Tibial nerve (tissue), 4 donors: ENCODE results near the gene C14orf93.

Source experiments
- EP300 ChIP-seq, 2 donors: sonication (generic); formaldehyde crosslinking; IDR thresholded peaks; one replicate each; pipeline ENCODE4 v1.6.1; 2017; ENCODE audit warnings: antibody characterized with exemption in 2 of 2, mild to moderate bottlenecking in 1 of 2
- POLR2A ChIP-seq, 2 donors: fragments of 450-650 bp; IDR thresholded peaks; one replicate each; pipeline ENCODE4 v1.6.1; 2017; ENCODE audit warnings: antibody characterized with exemption in 2 of 2, mild to moderate bottlenecking in 2 of 2, moderate library complexity in 2 of 2
- TF ChIP-seq, protein P1 (sequence below), 5 experiments: fragments of 200-600 bp in 3 of 5; fragments of 450-650 bp in 2 of 5; sonication (generic) in 3 of 5; IDR thresholded peaks; one replicate each; pipeline ENCODE4 v1.5.1; 2016 to 2019; ENCODE audit warnings: antibody characterized with exemption in 5 of 5, mild to moderate bottlenecking in 3 of 5, moderate library complexity in 2 of 5

- TF ChIP-seq POLR2A (IDR thresholded peaks at IDR 0.05) = no peak
- TF ChIP-seq, protein P1, sequence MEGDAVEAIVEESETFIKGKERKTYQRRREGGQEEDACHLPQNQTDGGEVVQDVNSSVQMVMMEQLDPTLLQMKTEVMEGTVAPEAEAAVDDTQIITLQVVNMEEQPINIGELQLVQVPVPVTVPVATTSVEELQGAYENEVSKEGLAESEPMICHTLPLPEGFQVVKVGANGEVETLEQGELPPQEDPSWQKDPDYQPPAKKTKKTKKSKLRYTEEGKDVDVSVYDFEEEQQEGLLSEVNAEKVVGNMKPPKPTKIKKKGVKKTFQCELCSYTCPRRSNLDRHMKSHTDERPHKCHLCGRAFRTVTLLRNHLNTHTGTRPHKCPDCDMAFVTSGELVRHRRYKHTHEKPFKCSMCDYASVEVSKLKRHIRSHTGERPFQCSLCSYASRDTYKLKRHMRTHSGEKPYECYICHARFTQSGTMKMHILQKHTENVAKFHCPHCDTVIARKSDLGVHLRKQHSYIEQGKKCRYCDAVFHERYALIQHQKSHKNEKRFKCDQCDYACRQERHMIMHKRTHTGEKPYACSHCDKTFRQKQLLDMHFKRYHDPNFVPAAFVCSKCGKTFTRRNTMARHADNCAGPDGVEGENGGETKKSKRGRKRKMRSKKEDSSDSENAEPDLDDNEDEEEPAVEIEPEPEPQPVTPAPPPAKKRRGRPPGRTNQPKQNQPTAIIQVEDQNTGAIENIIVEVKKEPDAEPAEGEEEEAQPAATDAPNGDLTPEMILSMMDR (IDR thresholded peaks at IDR 0.05) = no peak
- TF ChIP-seq EP300 (IDR thresholded peaks at IDR 0.05) = no peak
These were observed 29.3 kb downstream of the C14orf93 start for GRCh38 chr14:22980672-22981089.
